ENCODE results near the gene SHISA7. TPM values are rescaled to one million over a fixed set of nuclear protein-coding genes. Genes with fewer than 3 reads are reported as not detected.

The SHISA7 gene
- polyA plus RNA-seq, 4 donors, result 0.12 to 0.21 TPM; not detected in 2

DNA sequence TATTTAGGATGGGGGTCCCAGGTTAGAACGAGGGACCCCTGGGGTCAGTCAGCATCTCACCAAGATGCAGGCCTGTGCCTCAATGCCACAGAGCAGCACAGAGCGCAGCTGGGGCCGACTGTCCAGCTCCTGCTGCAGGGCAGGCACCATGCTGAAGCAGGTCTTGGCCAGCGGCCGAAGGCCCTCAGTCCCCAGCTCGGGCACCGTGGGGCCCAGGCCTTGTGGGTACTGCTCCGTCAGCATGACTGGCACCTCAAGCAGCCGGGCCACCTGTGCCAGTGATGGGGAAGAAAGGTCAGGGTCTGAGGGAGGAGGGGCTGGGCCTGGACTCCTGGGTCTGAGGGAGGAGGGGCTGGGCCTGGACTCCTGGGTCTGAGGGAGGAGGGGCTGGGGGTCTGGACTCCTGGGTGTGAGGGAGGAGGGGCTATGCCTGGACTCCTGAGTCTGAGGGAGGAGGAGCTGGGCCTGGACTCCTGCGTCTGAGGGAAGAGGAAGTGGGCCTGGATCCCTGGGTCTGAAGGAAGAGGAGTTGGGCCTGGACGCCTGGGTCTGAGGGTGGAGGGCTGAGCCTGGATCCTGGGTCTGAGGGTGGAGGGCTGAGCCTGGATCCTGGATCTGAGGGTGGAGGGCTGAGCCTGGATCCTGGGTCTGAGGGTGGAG lies 12.6 kb upstream of the SHISA7 start:
- WGBS, 3 donors, result 86 to 91% (median 89%) methylated on average over 11 of the region's 11 CpGs
- peaks cover 0 to 30% (median 7%) of the 10 kb centered on the region in 3 donors for H3K36me3 ChIP-seq (ENCODE audit: control insufficient read depth in 3 of 3, insufficient read depth in 2 of 3, low read depth in 1 of 3, low read length in 3 of 3)
- FAIRE-seq, result no peak

DNA sequence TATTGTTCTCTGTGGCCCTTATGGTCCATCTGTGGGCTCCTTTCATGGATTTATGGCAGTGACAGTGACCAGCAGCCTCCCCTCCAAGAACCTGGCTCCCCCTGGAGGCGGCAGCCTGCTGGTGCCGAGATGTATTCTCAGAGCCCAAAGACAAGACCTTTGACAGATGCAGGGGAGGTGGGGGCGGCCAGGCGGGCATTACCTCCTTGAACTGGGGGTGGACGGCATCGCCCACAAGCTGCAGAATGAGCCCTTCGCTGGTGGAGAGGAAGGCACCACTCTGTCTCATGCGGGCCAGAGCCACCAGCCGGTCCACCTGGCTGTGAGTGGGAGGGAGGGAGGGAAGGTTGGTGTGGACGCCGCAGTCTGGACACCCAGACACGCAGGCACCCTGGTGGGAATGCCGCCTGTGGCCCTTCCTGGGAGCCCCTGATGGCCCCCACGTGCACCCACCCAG lies 11.7 kb upstream of the SHISA7 start:
- Histone ChIP-seq H3K9me3 (ENCODE audit: control insufficient read depth in 2 of 2, insufficient read depth in 1 of 2, low read depth in 1 of 2, low read length in 1 of 2) (no peaks in the 10 kb centered on the region), H3K27me3 (ENCODE audit: control insufficient read depth in 3 of 3, insufficient read depth in 3 of 3, low read length in 3 of 3) (peaks cover 5 to 25% (median 11%) of the 10 kb centered on the region in 3 donors), H3K4me1 (ENCODE audit: control insufficient read depth in 3 of 3, insufficient read depth in 2 of 3, low read depth in 1 of 3, low read length in 2 of 3) (peaks cover 0 to 14% (median 3%) of the 10 kb centered on the region in 3 donors), H3K27ac (ENCODE audit: low read depth in 1 of 3, low read length in 2 of 3) (no peak overlapping the region), H3K36me3 (ENCODE audit: control insufficient read depth in 3 of 3, insufficient read depth in 2 of 3, low read depth in 1 of 3, low read length in 3 of 3) (peaks cover 0 to 30% (median 7%) of the 10 kb centered on the region in 3 donors), H3K4me3 (ENCODE audit: low read depth in 1 of 3, low read length in 3 of 3) (no peak overlapping the region)
- DNase-seq (peak; percentile 30 to 46), FAIRE-seq (no peak)
- 79 to 88% (median 84%) methylated on average over 13 to 14 of the region's 14 CpGs for WGBS, 3 donors

More for the DNA sequence above, 12.6 kb upstream of the SHISA7 start:
- H3K4me1 ChIP-seq (ENCODE audit: control insufficient read depth in 3 of 3, insufficient read depth in 2 of 3, low read depth in 1 of 3, low read length in 2 of 3), result peaks cover 0 to 22% (median 3%) of the 10 kb centered on the region in 3 donors
- DNase-seq, result no peak
- no peak overlapping the region for H3K27ac ChIP-seq (ENCODE audit: low read depth in 1 of 3, low read length in 2 of 3)
- H3K4me3 ChIP-seq (ENCODE audit: low read depth in 1 of 3, low read length in 3 of 3), result no peak overlapping the region
- peaks cover 5 to 19% (median 7%) of the 10 kb centered on the region in 3 donors for H3K27me3 ChIP-seq (ENCODE audit: control insufficient read depth in 3 of 3, insufficient read depth in 3 of 3, low read length in 3 of 3)
- H3K9me3 ChIP-seq (ENCODE audit: control insufficient read depth in 2 of 2, insufficient read depth in 1 of 2, low read depth in 1 of 2, low read length in 1 of 2), result no peaks in the 10 kb centered on the region

DNA sequence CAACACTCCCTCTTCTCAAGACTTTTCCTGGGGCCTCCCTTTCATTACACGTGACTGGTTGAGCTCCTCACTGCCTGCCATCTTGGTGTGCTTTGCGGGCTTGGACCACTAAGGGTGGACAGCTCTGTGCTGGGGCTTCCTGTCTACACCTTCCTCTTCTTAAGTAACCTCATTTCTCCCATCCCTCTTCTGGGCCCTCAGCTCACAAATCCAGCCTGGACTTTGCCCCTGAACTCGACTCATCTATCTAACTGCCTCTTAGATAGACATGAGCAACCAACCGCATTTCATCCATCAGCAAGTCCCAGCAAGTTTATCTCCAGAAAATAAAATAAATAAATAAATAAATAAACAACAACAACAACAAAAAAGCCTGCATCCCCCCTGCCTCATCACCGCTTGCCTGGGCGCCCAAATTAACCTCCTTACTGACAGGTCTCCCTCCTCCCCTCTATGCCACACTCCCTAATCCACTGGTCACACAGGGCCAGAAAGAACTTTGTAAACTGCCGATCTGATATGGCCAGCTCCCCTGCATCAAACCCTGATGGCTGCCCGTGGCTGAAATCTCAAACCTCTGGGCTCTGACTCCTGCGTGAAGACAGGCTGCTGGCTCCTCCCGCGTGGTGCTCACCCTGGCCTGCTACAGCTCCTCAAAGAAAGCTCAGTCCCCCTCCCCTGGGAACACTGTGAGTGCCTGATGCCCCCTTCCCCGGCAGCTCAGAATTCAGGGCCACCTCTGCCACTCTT lies 10.6 kb upstream of the SHISA7 start:
- Histone ChIP-seq H3K9me3 (ENCODE audit: control insufficient read depth in 2 of 2, insufficient read depth in 1 of 2, low read depth in 1 of 2, low read length in 1 of 2) (no peaks in the 10 kb centered on the region), H3K36me3 (ENCODE audit: control insufficient read depth in 3 of 3, insufficient read depth in 2 of 3, low read depth in 1 of 3, low read length in 3 of 3) (peaks cover 0 to 30% (median 7%) of the 10 kb centered on the region in 3 donors), H3K27ac (ENCODE audit: low read depth in 1 of 3, low read length in 2 of 3) (no peak overlapping the region), H3K27me3 (ENCODE audit: control insufficient read depth in 3 of 3, insufficient read depth in 3 of 3, low read length in 3 of 3) (peaks cover 5 to 32% (median 17%) of the 10 kb centered on the region in 3 donors), H3K4me1 (ENCODE audit: control insufficient read depth in 3 of 3, insufficient read depth in 2 of 3, low read depth in 1 of 3, low read length in 2 of 3) (peaks cover 0 to 10% (median 3%) of the 10 kb centered on the region in 3 donors), H3K4me3 (ENCODE audit: low read depth in 1 of 3, low read length in 3 of 3) (no peak overlapping the region)
- FAIRE-seq, result no peak
- WGBS, 3 donors, result 81 to 86% (median 82%) methylated on average over 12 of the region's 12 CpGs
- DNase-seq, result peak in 1 of 2 donors; percentile 46

GRCh38 chr19:55452749-55453346 lies 9.7 kb upstream of the SHISA7 start:
- WGBS, 3 donors, result 15 to 57% (median 40%) methylated on average over 20 to 34 of the region's 34 CpGs
- Histone ChIP-seq H3K4me3 (ENCODE audit: low read depth in 1 of 3, low read length in 3 of 3) (no peak overlapping the region), H3K36me3 (ENCODE audit: control insufficient read depth in 3 of 3, insufficient read depth in 2 of 3, low read depth in 1 of 3, low read length in 3 of 3) (peaks cover 0 to 28% (median 7%) of the 10 kb centered on the region in 3 donors)

GRCh38 chr19:55451965-55452748 lies 9.1 kb upstream of the SHISA7 start:
- no peak for DNase-seq
- H3K36me3 ChIP-seq (ENCODE audit: control insufficient read depth in 3 of 3, insufficient read depth in 2 of 3, low read depth in 1 of 3, low read length in 3 of 3), result peaks cover 0 to 28% (median 7%) of the 10 kb centered on the region in 3 donors
- WGBS, 3 donors, result 3 to 22% (median 14%) methylated on average over 46 to 57 of the region's 57 CpGs
- H3K9me3 ChIP-seq (ENCODE audit: control insufficient read depth in 2 of 2, insufficient read depth in 1 of 2, low read depth in 1 of 2, low read length in 1 of 2), result no peaks in the 10 kb centered on the region
- peak overlapping the region in 1 of 3 donors; percentile 28 for H3K4me3 ChIP-seq (ENCODE audit: low read depth in 1 of 3, low read length in 3 of 3)
- H3K27ac ChIP-seq (ENCODE audit: low read depth in 1 of 3, low read length in 2 of 3), result no peak overlapping the region
- H3K4me1 ChIP-seq (ENCODE audit: control insufficient read depth in 3 of 3, insufficient read depth in 2 of 3, low read depth in 1 of 3, low read length in 2 of 3), result peaks cover 0 to 10% (median 3%) of the 10 kb centered on the region in 3 donors
- H3K27me3 ChIP-seq (ENCODE audit: control insufficient read depth in 3 of 3, insufficient read depth in 3 of 3, low read length in 3 of 3), result peaks cover 5 to 40% (median 17%) of the 10 kb centered on the region in 3 donors
- no peak for FAIRE-seq

More at GRCh38 chr19:55452749-55453346, 9.7 kb upstream of the SHISA7 start:
- Histone ChIP-seq H3K9me3 (ENCODE audit: control insufficient read depth in 2 of 2, insufficient read depth in 1 of 2, low read depth in 1 of 2, low read length in 1 of 2) (no peaks in the 10 kb centered on the region), H3K27me3 (ENCODE audit: control insufficient read depth in 3 of 3, insufficient read depth in 3 of 3, low read length in 3 of 3) (peaks cover 5 to 33% (median 17%) of the 10 kb centered on the region in 3 donors), H3K27ac (ENCODE audit: low read depth in 1 of 3, low read length in 2 of 3) (no peak overlapping the region), H3K4me1 (ENCODE audit: control insufficient read depth in 3 of 3, insufficient read depth in 2 of 3, low read depth in 1 of 3, low read length in 2 of 3) (peaks cover 0 to 10% (median 3%) of the 10 kb centered on the region in 3 donors)
- peak; percentile 21 to 80 for DNase-seq
- FAIRE-seq, result no peak

- H3K27ac ChIP-seq (ENCODE audit: low read depth in 1 of 3, low read length in 2 of 3), result no peak overlapping the region
- H3K4me3 ChIP-seq (ENCODE audit: low read depth in 1 of 3, low read length in 3 of 3), result peak overlapping the region in 1 of 3 donors; percentile 23
- FAIRE-seq (no peak), DNase-seq (no peak)
- H3K36me3 ChIP-seq (ENCODE audit: control insufficient read depth in 3 of 3, insufficient read depth in 2 of 3, low read depth in 1 of 3, low read length in 3 of 3), result peaks cover 0 to 23% (median 7%) of the 10 kb centered on the region in 3 donors
- H3K9me3 ChIP-seq (ENCODE audit: control insufficient read depth in 2 of 2, insufficient read depth in 1 of 2, low read depth in 1 of 2, low read length in 1 of 2), result no peaks in the 10 kb centered on the region
- WGBS, 3 donors, result 0 to 4% (median 2%) methylated on average over 27 to 80 of the region's 80 CpGs
- H3K27me3 ChIP-seq (ENCODE audit: control insufficient read depth in 3 of 3, insufficient read depth in 3 of 3, low read length in 3 of 3), result peaks cover 5 to 47% (median 17%) of the 10 kb centered on the region in 3 donors
- H3K4me1 ChIP-seq (ENCODE audit: control insufficient read depth in 3 of 3, insufficient read depth in 2 of 3, low read depth in 1 of 3, low read length in 2 of 3), result peaks cover 0 to 10% (median 3%) of the 10 kb centered on the region in 3 donors
Measured at GRCh38 chr19:55451163-55451964, 8.3 kb upstream of the SHISA7 start.

DNA sequence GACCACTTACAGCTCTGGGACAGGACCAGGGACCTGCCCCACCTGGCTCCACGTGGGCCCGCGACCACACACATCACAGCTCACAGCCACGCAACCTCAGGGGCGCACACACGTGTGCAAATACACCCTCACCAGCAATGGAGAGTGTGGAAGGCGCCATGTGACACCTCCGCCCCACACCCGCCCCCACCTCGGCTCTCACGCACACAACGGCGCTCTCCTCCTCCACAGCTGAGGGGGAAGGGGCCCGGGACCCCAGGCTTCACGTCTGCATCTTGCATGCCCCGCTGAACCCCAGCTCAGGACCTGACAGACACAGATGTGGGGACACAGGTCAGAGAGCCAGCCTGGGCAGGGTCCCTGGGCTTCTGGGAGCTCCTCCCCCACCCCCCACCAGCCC lies 6.4 kb upstream of the SHISA7 start:
- Histone ChIP-seq H3K27me3 (ENCODE audit: control insufficient read depth in 3 of 3, insufficient read depth in 3 of 3, low read length in 3 of 3) (peaks cover 9 to 63% (median 27%) of the 10 kb centered on the region in 3 donors), H3K4me3 (ENCODE audit: low read depth in 1 of 3, low read length in 3 of 3) (no peak overlapping the region), H3K4me1 (ENCODE audit: control insufficient read depth in 3 of 3, insufficient read depth in 2 of 3, low read depth in 1 of 3, low read length in 2 of 3) (peaks cover 0 to 10% (median 3%) of the 10 kb centered on the region in 3 donors), H3K36me3 (ENCODE audit: control insufficient read depth in 3 of 3, insufficient read depth in 2 of 3, low read depth in 1 of 3, low read length in 3 of 3) (peaks cover 0 to 7% (median 6%) of the 10 kb centered on the region in 3 donors), H3K27ac (ENCODE audit: low read depth in 1 of 3, low read length in 2 of 3) (no peak overlapping the region), H3K9me3 (ENCODE audit: control insufficient read depth in 2 of 2, insufficient read depth in 1 of 2, low read depth in 1 of 2, low read length in 1 of 2) (no peaks in the 10 kb centered on the region)
- DNase-seq, result no peak
- WGBS, 3 donors, result 34 to 35% (median 35%) methylated on average over 14 to 16 of the region's 16 CpGs
- no peak for FAIRE-seq
